ENCODE data around the gene FIGNL2. TPM values are rescaled to one million over a fixed set of nuclear protein-coding genes. Genes with fewer than 3 reads are reported as not detected.
"Not testable (repeated sequence)": the region's sequence is repeated elsewhere in the genome, so short reads cannot be mapped to it uniquely, and the experiment has no call there.

The FIGNL2 gene
- total RNA-seq, 1 donor from 2014 or later: 0.15 TPM

DNA sequence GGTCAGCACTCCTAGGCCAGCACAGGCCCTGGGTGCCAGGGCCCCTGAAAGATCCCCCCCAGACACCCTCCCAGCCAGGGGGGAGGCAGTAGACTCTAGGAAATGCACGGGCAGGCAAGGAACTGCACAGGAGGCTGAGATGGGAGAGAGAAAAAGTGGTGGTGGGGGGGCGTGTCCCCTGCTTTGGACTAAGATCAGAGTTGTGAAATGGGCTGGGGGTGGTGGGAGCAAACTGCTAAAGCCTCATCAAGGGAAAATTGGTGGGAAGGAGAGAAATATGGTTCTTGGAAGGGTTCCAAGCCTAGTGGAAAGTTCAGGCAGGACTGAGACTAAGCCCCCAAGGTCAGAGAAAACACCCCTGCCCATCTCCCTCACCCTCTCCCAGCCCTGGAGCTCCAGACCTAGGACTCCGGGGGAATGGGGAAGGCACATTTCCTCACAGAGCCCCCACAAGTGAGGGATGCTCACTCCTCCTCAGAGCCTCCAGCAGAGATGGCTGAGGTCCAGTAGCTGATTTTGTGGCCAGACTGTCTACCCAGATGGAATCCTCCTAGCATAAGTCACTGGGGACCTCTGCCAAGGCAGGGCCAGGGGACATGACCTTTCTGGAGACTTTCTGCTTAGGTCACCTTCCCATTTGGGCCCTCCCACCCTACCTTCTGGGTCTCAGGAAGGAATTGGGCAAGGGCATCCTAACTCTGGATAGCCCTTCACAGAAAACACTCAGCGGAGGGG, 29.8 kb downstream of the FIGNL2 start:
- intact Hi-C loops (cut with micrococcal nuclease): loop anchor here (10.0 kb wide), 1 partner anchor 284 kb away; no protein-coding TSS in a partner anchor

DNA sequence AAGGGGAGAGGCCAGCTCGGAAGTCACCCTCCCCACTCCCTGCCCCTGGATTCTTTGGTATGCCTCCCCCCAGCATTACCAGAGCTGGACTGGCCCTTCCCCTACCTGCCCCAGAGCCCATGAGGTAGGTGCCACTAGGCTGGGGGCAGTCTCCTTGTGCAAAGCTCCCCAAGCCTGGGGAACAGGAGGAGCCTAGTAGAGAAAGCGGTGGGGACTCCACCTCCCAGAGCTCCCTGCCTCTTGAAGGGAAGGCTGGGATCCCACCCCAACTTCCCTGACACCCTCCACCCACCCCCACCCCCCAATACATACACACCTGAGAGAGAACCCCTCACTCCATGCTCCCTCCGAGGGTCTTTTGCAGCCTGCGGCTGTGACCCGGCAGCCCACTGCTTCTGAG, 30.4 kb downstream of the FIGNL2 start:
- intact Hi-C loops (cut with micrococcal nuclease): loop anchor here (10.0 kb wide), 1 partner anchor 283 kb away; no protein-coding TSS in a partner anchor

DNA sequence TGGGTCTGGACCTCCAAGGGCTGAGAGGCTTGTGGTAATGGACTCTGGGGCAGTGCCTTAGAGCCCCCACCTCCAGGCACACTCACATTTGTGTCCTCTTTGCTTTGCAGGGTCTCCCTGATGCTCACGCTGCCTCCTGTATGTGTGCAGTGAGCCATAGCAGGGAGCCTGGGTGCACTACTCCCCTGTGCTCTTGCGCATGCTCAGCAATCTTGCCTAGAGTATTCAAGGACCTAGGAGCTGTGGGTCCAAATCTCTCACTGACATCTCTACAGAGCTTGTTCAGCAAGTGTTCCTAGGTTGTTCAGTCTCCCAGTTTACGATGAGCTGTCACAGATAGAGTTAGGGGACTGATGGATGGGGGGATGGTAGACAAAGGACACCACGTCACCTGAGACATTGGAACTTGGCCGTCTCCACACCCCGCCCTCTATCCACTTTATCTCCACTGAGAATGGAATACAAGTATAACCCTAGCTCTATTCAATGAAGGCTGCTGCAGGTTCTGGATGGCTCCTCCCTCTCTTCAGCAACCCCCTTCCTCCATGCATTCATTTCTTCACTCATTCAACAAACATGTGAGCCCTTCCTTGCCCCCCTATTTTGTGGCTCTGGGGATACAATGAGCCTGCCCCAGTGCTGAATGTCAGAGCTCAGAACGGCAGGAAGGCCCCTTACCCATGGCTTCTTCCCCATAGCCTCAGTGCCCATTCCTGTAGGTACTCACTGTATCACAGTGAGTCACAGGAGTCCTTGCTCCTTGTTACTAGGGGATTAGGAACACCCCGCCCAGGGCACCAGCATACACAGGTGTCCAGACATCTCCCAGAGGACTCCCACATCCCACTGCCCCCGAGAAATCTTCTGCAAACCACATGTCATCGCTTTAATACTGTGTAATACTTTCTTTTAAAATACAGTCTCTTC, 31.2 kb downstream of the FIGNL2 start:
- intact Hi-C loops (cut with micrococcal nuclease): loop anchor here (10.0 kb wide), 1 partner anchor 282 kb away; no protein-coding TSS in a partner anchor

DNA sequence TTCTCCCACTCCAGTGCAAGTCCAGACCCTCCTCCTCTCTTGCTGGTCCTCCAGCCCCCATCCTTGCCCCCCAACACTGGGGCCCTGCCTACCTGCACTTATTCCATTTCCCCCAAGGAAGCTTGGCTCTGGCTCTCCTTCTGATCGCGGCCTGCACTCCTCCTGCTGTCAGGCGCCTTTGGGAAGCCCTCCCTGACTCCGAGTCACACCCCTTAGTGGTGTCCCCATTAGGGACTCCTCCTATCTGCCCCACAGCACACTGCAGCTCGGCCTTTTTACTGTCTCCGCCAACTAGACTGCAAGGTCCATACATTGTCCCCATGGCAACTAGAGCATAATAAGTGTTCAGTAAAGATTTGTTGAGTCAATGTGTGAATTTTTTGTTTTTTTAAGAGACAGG, 32.9 kb downstream of the FIGNL2 start:
- intact Hi-C loops (cut with micrococcal nuclease): loop anchor here (10.0 kb wide), 1 partner anchor 281 kb away; no protein-coding TSS in a partner anchor

DNA sequence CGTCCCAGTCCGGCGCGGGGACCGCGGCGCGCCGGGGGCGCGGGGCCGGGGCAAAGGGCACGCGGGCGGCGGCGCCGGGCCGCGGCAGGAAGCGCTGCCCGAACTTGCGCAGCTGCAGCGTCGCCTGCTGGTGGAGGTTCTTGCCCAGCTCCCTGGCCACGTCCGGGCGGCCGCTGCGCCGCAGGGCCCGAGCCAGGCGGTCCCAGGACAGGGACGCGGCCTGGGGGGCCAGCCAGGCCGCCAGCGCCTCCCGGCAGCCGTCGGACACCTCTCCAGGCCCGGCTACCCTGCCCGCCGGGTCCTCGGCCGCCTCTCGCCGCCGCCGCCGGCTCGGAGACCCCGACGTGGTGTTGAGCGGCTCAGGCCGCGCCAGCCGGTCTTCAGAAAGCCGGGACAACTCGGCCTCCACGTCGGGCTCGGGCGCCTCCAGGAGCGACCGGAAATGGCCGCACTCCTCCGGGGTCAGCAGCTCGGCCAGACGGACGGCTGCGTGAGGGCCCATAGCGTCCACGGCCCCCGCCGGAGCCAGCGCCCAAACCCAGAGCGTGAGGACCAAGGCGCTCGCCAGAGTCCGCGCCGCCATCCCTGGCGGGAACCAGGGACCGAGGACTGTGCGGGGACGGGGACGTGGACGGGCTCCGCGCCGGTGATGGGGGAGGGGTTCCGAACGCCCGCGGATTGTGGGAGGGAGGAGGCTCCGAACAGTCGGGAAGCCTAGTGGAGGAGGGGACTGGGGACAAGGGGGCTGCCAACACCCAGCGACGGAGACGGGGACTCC, 34.0 kb downstream of the FIGNL2 start:
- intact Hi-C loops (cut with micrococcal nuclease): loop anchor here (1.0 to 10.0 kb wide), 2 partner anchors 280 to 393 kb away; no protein-coding TSS in a partner anchor

- intact Hi-C loops (cut with micrococcal nuclease): loop anchor here (1.0 to 10.0 kb wide), 2 partner anchors 279 to 393 kb away; no protein-coding TSS in a partner anchor
Observed at GRCh38 chr12:51813931-51814310, 34.6 kb downstream of the FIGNL2 start.

GRCh38 chr12:51812871-51813270, 35.6 kb downstream of the FIGNL2 start:
- intact Hi-C loops (cut with micrococcal nuclease): loop anchor here (10.0 kb wide), 1 partner anchor 278 kb away; no protein-coding TSS in a partner anchor

DNA sequence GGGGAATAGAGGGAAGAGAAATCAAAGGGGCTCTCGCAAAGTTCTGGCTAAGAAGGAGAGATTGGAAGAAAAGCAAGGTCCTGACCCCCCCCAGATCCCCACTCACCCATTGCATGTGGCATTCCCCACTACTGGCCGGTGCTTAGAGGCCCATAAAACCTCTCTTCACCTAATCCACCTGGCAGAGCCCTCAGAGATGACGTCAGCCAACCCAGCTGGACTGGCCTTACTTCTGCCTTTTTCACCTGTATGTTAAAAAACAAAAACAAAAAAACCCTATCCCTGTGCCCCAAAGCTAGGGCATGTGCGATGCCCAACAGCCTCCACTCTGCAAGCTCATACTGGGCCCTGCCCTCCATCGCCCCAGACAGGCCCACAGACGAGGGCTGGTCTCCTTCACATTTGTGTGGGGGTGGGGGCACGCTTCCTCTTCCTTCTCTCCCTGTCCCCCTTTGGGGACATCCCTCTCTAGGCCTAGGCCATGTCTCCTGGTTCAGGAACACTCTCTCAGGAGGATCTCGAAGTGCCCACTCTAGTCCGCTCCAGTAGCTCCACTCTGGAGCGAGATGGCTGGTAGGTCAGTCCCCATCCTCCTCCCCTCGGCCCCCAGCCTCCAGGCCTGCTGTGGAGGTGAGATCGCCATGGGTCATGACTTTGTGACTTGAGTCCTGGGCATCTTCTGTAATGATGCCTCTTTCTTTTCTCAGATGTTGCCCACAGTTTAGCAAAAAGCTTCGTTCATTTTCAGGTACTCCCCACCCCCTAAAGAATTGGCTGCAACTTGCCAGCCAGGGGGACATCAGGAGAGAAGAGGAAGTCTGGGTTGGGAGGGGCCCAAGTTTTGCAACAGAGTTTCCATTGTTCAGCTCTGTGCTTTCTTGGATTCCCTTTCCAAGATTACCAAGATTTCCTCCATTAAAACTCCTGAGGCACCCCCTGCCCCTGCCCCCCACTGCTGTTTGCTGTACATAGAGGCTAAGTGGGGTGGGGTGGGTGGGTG, 37.0 kb downstream of the FIGNL2 start:
- intact Hi-C loops (cut with micrococcal nuclease): loop anchor here (1.0 to 10.0 kb wide), 2 partner anchors 9 to 277 kb away; no protein-coding TSS in a partner anchor

DNA sequence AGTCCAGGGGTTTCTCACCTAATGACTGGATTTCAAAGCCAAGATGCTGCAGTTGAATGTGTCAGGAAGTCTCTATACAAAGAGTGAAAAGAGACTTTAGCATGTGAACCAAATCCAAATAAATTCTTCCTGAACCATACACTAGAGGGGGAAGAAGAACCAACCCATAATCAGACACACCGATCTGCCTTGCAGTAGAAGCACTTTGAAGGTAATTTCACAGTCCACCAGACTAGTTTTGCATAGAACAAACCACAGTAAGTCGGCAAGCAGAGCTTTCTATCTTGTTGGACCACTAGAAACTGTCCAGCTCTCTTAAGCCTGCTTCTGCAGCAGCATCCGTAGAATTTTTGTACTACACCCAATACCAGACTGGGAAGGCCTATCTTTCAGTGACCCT, 39.3 kb downstream of the FIGNL2 start:
- intact Hi-C loops (cut with micrococcal nuclease): no loop called here

- intact Hi-C loops (cut with micrococcal nuclease): no loop called here
Observed at GRCh38 chr12:51806896-51807295, 41.6 kb downstream of the FIGNL2 start.

DNA sequence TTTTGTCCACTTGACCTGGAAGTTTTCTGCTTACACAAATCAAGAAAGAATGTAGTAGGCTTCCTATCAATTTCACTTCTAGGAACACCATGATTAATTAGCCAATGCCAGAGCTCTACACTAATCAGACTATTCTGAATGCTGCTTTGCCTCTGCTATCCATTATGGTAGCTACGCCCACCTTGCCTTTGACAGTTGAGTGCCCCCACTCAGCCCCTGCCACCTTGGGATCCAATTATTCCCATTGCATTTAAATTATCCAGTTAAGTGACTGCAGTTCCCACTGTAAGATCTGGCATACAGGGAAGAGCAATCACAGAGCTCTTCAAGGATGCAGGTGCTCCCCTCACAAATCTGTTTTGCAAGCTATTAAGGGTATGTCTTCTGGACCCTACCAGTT, 47.5 kb downstream of the FIGNL2 start:
- intact Hi-C loops (cut with micrococcal nuclease): no loop called here

- intact Hi-C loops (cut with micrococcal nuclease): no loop called here
Observed at GRCh38 chr12:51798501-51798900, 50.0 kb downstream of the FIGNL2 start.

DNA sequence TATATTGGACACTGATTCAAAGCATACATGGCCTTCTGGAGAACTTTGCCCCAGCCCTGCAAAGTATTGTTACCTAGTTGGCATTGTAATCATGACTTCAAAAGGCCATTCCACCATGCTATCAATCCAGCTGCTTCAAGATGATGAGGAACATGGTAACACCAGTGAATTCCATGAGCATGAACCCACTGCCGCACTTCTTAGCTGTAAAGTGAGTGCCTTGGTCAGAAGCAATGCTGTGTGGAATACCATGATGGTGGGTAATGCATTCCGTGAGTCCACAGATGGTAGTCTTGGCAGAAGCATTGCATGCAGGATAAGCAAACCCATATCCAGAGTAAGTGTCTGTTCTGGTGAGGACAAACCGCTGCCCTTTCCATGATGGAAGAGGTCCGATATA, 50.5 kb downstream of the FIGNL2 start:
- intact Hi-C loops (cut with micrococcal nuclease): not testable (repeated sequence)

DNA sequence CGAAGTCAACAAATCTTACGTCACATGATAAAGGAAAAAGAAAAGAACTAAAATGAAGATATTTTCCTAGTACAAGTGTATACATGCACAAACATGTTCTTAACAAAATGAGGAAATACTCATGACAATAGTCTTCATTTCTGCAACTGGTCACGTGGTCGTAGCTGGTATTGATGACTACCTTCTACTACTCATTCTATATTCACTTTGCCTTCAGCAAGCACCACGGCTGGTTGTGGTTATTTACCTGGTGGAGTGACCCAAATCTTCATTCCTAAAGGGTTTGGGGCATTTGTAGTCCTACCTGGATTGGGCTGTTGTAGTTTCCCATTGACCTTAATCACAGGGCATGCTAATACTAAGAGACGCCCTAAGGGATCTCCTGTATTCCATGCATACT, 51.2 kb downstream of the FIGNL2 start:
- intact Hi-C loops (cut with micrococcal nuclease): no loop called here

DNA sequence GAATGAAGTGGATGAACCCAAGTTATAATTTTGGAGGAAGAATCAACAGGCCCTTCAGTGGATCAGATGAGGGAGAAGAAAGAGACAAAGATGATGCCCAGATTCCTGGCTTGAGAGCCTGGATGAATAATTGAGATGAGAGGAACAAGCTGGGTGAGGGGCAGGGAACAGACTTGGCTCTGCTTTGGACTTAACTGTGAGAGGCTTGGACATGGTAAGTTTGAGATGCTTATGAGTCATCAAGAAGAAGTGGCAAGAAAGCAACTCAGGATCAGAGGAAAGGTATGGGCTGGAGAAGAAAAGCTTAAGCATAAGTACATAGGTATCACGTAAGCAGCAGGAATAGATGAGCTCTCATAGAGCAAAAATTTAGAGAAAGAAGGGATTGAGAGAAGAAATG, 55.3 kb downstream of the FIGNL2 start:
- intact Hi-C loops (cut with micrococcal nuclease): no loop called here

GRCh38 chr12:51792417-51792816, 56.1 kb downstream of the FIGNL2 start:
- intact Hi-C loops (cut with micrococcal nuclease): no loop called here

- intact Hi-C loops (cut with micrococcal nuclease): no loop called here
Observed at GRCh38 chr12:51788876-51789275, 59.6 kb downstream of the FIGNL2 start.

DNA sequence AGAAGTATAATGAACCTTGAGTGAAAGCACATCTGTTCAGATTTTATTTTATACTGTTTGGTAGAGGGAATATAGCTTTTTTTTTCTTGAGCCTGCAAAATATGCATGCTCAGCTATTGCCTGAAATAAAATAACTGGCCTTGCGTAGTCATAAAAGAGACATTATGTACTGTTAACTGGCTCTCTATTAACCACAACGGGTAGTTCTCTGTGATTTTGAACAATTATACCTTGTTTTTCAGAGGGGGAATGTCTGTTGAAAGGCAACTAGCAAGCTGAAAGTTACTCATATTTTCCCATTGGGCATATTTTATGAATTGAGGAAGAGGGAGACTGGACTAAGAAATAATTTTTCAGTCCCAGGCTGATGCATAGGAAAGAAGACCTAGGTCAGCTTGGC, 62.6 kb downstream of the FIGNL2 start:
- intact Hi-C loops (cut with micrococcal nuclease): no loop called here

DNA sequence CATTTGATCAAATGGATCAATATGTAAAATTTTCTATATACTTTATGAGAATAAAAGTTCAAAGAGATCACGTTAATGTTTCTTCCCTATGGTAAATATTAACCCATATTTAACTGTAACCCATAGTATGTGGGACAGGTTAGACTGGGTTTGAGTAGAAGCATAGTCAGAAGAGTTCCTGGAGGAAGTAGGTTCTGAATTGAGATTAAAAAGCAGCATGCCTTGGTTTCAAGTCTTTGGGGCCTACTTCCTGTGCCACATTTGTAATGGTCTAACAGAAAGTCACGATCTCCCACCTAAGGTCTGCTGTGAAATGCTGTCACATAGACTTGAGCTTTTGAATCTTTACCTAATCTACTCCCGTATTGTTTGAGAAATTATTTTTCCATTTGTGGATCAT, 63.8 kb downstream of the FIGNL2 start:
- intact Hi-C loops (cut with micrococcal nuclease): no loop called here

GRCh38 chr12:51779876-51780275, 68.6 kb downstream of the FIGNL2 start:
- intact Hi-C loops (cut with micrococcal nuclease): no loop called here
